GM18909 (cell line): Measurements from ENCODE around the gene TSSK2.

Experiments used
- ATAC-seq: cut with Tn5 transposase; IDR thresholded peaks from one replicate; pipeline ENCODE4 v1.9.1; 2021; ENCODE audit warnings: mild to moderate bottlenecking; ENCODE audit not compliant: unreplicated experiment, poor library complexity

Gene TSSK2

DNA sequence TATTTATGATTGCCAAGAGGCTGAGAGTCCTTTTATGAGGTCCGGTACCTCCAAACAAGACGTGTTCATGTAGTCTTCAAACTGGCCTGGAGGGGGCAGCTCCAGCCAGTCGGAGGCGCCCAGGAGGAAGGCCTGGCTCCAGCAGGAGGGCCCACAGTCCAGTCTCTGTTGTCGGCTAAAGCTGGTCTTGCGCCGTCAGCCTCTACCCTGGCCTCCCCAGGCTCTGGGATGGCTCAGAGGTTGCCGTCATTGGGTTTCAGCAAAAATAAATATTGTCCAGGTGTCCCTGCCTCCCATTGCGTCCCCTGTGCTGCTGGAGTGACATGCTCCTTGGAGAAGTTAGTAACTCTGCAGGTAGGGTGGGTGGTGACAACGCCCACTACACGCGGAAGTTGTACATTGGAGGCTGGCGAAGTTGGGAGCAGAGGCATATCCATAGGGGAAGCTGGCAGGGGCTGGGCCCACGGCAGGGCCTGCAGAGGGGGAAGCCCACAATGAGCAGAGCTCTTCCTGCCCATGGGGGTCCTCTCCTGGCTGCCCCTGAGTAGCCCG is 48.5 kb downstream of the TSSK2 start:
- ATAC-seq = peak; percentile 44

DNA sequence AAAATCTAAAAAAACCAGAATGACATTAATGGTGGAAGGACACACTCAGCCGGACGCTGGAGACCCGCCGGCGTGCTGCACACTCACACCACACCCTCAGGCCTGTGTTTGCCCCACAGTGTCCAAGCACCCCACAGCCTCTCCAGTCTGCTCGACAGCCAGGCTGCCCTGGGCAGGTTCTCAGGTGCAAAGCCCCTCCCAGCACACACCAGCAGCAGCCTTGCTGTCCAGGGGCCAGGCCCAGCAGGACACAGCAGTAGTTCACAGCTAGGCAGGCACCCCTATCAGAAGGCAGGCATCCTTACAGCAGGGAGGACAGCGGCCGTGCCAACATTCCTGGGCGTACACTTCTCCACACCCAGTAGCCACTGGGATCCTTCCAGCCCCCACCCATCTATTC is 49.1 kb downstream of the TSSK2 start:
- no peak for ATAC-seq

DNA sequence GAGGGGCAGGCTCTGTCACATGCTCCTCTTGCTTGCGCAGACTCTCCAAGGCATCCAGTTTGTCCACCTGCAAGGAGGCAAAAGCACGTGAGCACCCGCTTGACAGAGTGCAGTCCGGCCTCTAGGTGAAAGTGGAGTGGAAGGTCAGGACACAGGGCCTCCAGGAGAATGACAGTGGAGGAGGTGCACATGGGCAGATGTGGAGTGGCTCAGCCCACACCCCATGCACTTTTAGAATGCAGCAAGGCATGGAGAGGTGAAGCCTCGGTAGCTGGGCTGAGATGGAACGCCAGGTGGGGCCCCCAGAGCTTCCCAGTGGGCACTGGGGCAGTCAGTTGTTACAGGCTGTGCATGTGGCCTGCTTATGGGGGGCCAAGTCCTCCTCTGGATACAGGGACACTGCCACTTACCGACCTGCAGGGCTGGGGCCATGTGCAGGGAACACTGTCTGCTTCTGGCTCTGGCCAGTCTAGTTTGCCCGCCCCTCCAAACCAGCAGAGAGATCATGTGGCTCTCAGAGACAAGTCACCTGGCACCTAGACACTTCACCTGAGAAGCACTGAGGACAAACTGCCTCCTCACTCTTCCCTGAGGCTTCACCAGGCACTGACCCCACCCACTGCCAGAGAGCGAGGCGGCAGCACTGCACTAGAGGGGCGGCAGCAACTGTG is 49.8 kb downstream of the TSSK2 start:
- no peak for ATAC-seq

DNA sequence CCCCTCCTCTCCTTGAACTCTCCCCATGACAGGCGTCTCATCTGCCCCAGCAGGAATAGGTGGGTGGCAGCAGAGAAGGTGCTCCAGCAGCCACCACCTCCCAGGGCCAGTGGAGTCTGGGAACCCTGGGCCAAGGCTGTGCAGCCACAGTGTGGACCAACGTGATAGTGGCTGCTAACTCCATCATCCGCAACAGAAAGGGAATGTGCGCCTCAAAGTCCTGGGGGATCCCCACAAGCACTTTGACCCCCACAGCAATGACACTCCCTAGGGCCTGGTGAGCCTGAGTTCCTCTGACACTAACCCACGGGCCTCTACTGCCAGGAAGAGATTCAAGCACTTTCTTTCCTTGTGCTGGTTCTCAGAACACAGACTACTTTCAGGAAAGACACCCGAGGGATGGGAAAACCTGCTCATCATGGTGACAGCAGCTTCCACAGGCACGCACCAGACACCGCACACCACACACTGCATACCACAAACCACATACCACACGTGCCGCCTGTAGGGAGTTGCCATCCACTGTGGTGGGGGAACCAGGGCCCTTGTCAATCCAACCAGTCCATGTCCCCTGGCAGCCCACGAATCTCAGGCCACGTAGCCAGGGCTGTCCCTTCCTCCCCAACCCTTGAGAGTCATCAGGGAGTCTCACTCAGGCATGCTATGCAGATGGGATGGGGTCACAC is 50.8 kb downstream of the TSSK2 start:
- ATAC-seq = no peak
